Activated naive CD8-positive, alpha-beta T cell treated with anti-CD3 and anti-CD28 coated beads, Interleukin-2, amount 50 U/mL, for 24 hours (primary cell): ENCODE data around the gene AGFG1.

Source experiments
- ATAC-seq: fragments of 150-1000 bp; cut with Tn5 transposase; one replicate; pipeline ENCODE4 v1.10.0; 2021
- DNase-seq: peaks from one replicate; pipeline ENCODE4 v3.0.0; 2021
- H3K27ac Mint-ChIP-seq: one replicate; pipeline ENCODE4 v1.8.0; 2021; ENCODE audit warnings: mild to moderate bottlenecking, mixed read lengths
- H3K27me3 Mint-ChIP-seq: one replicate; pipeline ENCODE4 v1.8.0; 2021; ENCODE audit warnings: mixed read lengths
- H3K36me3 Mint-ChIP-seq: one replicate; pipeline ENCODE4 v1.8.0; 2021; ENCODE audit warnings: low read depth, mixed read lengths
- H3K4me1 Mint-ChIP-seq: one replicate; pipeline ENCODE4 v1.8.0; 2021; ENCODE audit warnings: mixed read lengths
- H3K4me3 Mint-ChIP-seq: one replicate; pipeline ENCODE4 v1.8.0; 2021; ENCODE audit warnings: mild to moderate bottlenecking, moderate library complexity, mixed read lengths
- H3K9me3 Mint-ChIP-seq: one replicate; pipeline ENCODE4 v1.8.0; 2021; ENCODE audit warnings: mixed read lengths

The AGFG1 gene

GRCh38 chr2:227608561-227609338, 136.8 kb downstream of the AGFG1 start:
- ATAC-seq (peak; percentile 40), DNase-seq (no peak)
- Mint-ChIP-seq H3K9me3 (no peaks in the 10 kb centered on the region), H3K27me3 (peaks cover 27% of the 10 kb centered on the region), H3K4me3 (no peak overlapping the region), H3K27ac (no peak overlapping the region), H3K36me3 (no peaks in the 10 kb centered on the region), H3K4me1 (peaks cover 13% of the 10 kb centered on the region)

DNA sequence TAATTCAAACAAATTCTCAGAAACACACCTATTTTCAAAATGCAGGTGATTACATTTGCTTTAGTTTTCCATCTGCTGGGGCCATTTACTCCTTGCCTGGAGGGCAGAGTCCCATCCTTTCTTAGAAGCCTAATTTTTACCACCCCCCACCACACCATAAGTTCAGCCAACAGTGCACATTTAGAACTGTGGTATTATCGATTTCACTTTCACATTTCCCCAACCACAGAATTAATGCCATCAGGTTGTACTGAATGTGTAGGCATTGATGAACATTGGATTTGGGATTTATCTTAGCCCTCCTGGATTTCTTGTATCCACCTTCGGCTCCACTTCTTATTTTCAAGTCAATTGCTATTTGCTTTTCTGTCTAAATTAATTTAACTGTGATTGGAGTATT, 138.2 kb downstream of the AGFG1 start:
- ATAC-seq (no peak), DNase-seq (no peak)
- Mint-ChIP-seq H3K9me3 (no peaks in the 10 kb centered on the region), H3K36me3 (no peaks in the 10 kb centered on the region), H3K4me3 (no peak overlapping the region), H3K4me1 (peaks cover 13% of the 10 kb centered on the region), H3K27ac (no peak overlapping the region), H3K27me3 (peaks cover 24% of the 10 kb centered on the region)
